GM23338 (cell line): ENCODE results near the gene EVI5L. TPM values are rescaled to one million over a fixed set of nuclear protein-coding genes. Genes with fewer than 3 reads are reported as not detected.

Experiments
- ATAC-seq: fragments of 200-7000 bp; cut with Tn5 transposase; 3 replicates; pipeline ENCODE4 v1.9.1; 2020
- DNase-seq: peaks from one replicate; pipeline ENCODE4 v3.0.0-alpha.2; 2015; ENCODE audit warnings: low spot score
- H2AFZ ChIP-seq: fragments of 200-600 bp; sonication (generic); 2 replicates; pipeline ENCODE4 v1.8.0; 2016; ENCODE audit warnings: antibody characterized with exemption, mild to moderate bottlenecking, moderate library complexity
- H3F3A ChIP-seq: fragments of 200-600 bp; sonication (generic); replicated peaks from 2 replicates; pipeline ENCODE4 v1.8.0; 2017; ENCODE audit warnings: antibody characterized with exemption, mixed run types, low read depth
- H3K27ac ChIP-seq: fragments of 200-600 bp; sonication (generic); 2 replicates; pipeline ENCODE4 v1.6.1; 2016; ENCODE audit warnings: low read depth
- H3K27me3 ChIP-seq: fragments of 200-600 bp; sonication (generic); 2 replicates; pipeline ENCODE4 v1.8.0; 2016; ENCODE audit warnings: mild to moderate bottlenecking, mixed run types, moderate library complexity; ENCODE audit not compliant: insufficient read depth
- H3K36me3 ChIP-seq: fragments of 200-600 bp; sonication (generic); 2 replicates; pipeline ENCODE4 v1.8.0; 2016; ENCODE audit warnings: mild to moderate bottlenecking; ENCODE audit not compliant: insufficient read depth
- H3K4me1 ChIP-seq: fragments of 200-600 bp; sonication (generic); 2 replicates; pipeline ENCODE4 v1.8.0; 2016; ENCODE audit warnings: mild to moderate bottlenecking, moderate library complexity; ENCODE audit not compliant: insufficient read depth
- H3K4me2 ChIP-seq: fragments of 200-600 bp; sonication (generic); 2 replicates; pipeline ENCODE4 v1.7.1; 2017; ENCODE audit warnings: mixed run types
- H3K4me3 ChIP-seq: fragments of 200-600 bp; sonication (generic); 2 replicates; pipeline ENCODE4 v1.6.1; 2016; ENCODE audit warnings: mixed run types
- H3K79me2 ChIP-seq: fragments of 200-600 bp; sonication (generic); replicated peaks from 2 replicates; pipeline ENCODE4 v1.8.0; 2017; ENCODE audit warnings: mild to moderate bottlenecking; ENCODE audit not compliant: insufficient read depth
- H3K9me2 ChIP-seq: fragments of 200-600 bp; sonication (generic); 2 replicates; pipeline ENCODE4 v1.8.0; 2017; ENCODE audit not compliant: insufficient read depth
- H4K20me1 ChIP-seq: fragments of 200-600 bp; sonication (generic); replicated peaks from 2 replicates; pipeline ENCODE4 v1.8.0; 2017; ENCODE audit warnings: mild to moderate bottlenecking; ENCODE audit not compliant: insufficient read depth
- H3K27ac Mint-ChIP-seq: 2 replicates; pipeline ENCODE4 v1.8.0; 2020; ENCODE audit warnings: inconsistent platforms, mild to moderate bottlenecking, moderate library complexity, mixed read lengths
- H3K27me3 Mint-ChIP-seq: 3 replicates; pipeline ENCODE4 v1.8.0; 2022; ENCODE audit warnings: low read depth, mild to moderate bottlenecking, moderate library complexity, mixed read lengths, inconsistent platforms; ENCODE audit not compliant: insufficient read depth, poor library complexity
- H3K36me3 Mint-ChIP-seq: 3 replicates; pipeline ENCODE4 v1.8.0; 2021; ENCODE audit warnings: low read depth, mild to moderate bottlenecking, inconsistent platforms, moderate library complexity, mixed read lengths
- H3K4me1 Mint-ChIP-seq: 3 replicates; pipeline ENCODE4 v1.8.0; 2020; ENCODE audit warnings: mild to moderate bottlenecking, inconsistent platforms, mixed read lengths
- H3K4me3 Mint-ChIP-seq: 3 replicates; pipeline ENCODE4 v1.8.0; 2021; ENCODE audit warnings: moderate library complexity, mild to moderate bottlenecking, inconsistent platforms, mixed read lengths
- H3K9me3 Mint-ChIP-seq: 3 replicates; pipeline ENCODE4 v1.8.0; 2020; ENCODE audit warnings: moderate library complexity, mild to moderate bottlenecking, inconsistent platforms, mixed read lengths
- EZH2 ChIP-seq: fragments of 200-600 bp; sonication (generic); IDR thresholded peaks from one replicate; pipeline ENCODE4 v1.8.0; 2017; ENCODE audit warnings: antibody characterized with exemption, mild to moderate bottlenecking, low read depth; ENCODE audit not compliant: unreplicated experiment
- JUNB ChIP-seq: IDR thresholded peaks from one replicate; pipeline ENCODE4 v1.6.1; 2016; ENCODE audit warnings: antibody characterized with exemption; ENCODE audit not compliant: unreplicated experiment
- STAT1 ChIP-seq: IDR thresholded peaks from one replicate; pipeline ENCODE4 v1.6.1; 2016; ENCODE audit warnings: antibody characterized with exemption; ENCODE audit not compliant: unreplicated experiment
- ZNF331 ChIP-seq: fragments of 250-450 bp; sonication (Bioruptor Pico); IDR thresholded peaks from 2 replicates; pipeline ENCODE4 v1.5.0; 2020; ENCODE audit warnings: low read depth, mild to moderate bottlenecking, moderate library complexity
- polyA plus RNA-seq: library from polyadenylated mRNA; unstranded; fragments of >200 nt; fragmentation: Nextera tagmentation; extraction: Ambion mirVana; gene quantifications from 2 replicates; pipeline ENCODE4 v1.2.1, GENCODE V29; 2016
- total RNA-seq: library from RNA; depleted of rRNA; stranded (reverse); fragments of >200 nt; shearing (Covaris generic); gene quantifications from 2 replicates; pipeline ENCODE4 v1.2.3, GENCODE V29; 2014
- TF ChIP-seq, protein P1 (sequence below), 2 experiments: fragments of 200-600 bp in 1 of 2; sonication (generic) in 1 of 2; conservative IDR thresholded peaks; 2 replicates each; pipeline versions ENCODE4 v1.5.1 to v1.6.1; 2016 to 2017; ENCODE audit warnings: antibody characterized with exemption in 2 of 2, low read depth in 2 of 2, mild to moderate bottlenecking in 2 of 2, moderate library complexity in 1 of 2
- TF ChIP-seq, protein P2 (sequence below): fragments of 250-450 bp; sonication (Bioruptor Pico); IDR thresholded peaks from 2 replicates; pipeline ENCODE4 v1.5.0; 2020; ENCODE audit warnings: mild to moderate bottlenecking, moderate library complexity

EVI5L gene
- total and polyA plus RNA-seq, 2 experiments from 2014 or later: 4.5 to 16.2 TPM

DNA sequence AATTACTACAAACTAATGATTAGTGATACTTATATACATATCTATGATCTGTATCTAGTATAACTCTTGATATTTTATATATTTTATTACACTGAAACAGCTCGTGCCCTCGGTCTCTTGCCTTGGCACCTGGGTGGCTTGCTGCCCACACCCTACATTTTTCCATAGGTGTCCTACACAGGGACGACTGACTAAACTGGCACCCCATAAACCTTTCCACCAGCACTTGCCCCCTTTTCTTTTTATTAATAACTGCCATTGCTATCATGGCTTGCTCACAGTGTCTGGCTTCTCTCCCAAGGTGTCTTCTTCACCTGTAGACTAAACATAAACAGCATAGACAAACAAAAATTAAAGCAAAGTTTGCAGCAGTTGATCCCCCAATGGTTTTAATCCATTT lies 36.5 kb upstream of the EVI5L start (continued):
- TF ChIP-seq, protein P1, sequence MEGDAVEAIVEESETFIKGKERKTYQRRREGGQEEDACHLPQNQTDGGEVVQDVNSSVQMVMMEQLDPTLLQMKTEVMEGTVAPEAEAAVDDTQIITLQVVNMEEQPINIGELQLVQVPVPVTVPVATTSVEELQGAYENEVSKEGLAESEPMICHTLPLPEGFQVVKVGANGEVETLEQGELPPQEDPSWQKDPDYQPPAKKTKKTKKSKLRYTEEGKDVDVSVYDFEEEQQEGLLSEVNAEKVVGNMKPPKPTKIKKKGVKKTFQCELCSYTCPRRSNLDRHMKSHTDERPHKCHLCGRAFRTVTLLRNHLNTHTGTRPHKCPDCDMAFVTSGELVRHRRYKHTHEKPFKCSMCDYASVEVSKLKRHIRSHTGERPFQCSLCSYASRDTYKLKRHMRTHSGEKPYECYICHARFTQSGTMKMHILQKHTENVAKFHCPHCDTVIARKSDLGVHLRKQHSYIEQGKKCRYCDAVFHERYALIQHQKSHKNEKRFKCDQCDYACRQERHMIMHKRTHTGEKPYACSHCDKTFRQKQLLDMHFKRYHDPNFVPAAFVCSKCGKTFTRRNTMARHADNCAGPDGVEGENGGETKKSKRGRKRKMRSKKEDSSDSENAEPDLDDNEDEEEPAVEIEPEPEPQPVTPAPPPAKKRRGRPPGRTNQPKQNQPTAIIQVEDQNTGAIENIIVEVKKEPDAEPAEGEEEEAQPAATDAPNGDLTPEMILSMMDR (conservative IDR thresholded peaks at IDR 0.05; ENCODE audit: low read depth in 2 of 2): no peak
- TF ChIP-seq, protein P2, sequence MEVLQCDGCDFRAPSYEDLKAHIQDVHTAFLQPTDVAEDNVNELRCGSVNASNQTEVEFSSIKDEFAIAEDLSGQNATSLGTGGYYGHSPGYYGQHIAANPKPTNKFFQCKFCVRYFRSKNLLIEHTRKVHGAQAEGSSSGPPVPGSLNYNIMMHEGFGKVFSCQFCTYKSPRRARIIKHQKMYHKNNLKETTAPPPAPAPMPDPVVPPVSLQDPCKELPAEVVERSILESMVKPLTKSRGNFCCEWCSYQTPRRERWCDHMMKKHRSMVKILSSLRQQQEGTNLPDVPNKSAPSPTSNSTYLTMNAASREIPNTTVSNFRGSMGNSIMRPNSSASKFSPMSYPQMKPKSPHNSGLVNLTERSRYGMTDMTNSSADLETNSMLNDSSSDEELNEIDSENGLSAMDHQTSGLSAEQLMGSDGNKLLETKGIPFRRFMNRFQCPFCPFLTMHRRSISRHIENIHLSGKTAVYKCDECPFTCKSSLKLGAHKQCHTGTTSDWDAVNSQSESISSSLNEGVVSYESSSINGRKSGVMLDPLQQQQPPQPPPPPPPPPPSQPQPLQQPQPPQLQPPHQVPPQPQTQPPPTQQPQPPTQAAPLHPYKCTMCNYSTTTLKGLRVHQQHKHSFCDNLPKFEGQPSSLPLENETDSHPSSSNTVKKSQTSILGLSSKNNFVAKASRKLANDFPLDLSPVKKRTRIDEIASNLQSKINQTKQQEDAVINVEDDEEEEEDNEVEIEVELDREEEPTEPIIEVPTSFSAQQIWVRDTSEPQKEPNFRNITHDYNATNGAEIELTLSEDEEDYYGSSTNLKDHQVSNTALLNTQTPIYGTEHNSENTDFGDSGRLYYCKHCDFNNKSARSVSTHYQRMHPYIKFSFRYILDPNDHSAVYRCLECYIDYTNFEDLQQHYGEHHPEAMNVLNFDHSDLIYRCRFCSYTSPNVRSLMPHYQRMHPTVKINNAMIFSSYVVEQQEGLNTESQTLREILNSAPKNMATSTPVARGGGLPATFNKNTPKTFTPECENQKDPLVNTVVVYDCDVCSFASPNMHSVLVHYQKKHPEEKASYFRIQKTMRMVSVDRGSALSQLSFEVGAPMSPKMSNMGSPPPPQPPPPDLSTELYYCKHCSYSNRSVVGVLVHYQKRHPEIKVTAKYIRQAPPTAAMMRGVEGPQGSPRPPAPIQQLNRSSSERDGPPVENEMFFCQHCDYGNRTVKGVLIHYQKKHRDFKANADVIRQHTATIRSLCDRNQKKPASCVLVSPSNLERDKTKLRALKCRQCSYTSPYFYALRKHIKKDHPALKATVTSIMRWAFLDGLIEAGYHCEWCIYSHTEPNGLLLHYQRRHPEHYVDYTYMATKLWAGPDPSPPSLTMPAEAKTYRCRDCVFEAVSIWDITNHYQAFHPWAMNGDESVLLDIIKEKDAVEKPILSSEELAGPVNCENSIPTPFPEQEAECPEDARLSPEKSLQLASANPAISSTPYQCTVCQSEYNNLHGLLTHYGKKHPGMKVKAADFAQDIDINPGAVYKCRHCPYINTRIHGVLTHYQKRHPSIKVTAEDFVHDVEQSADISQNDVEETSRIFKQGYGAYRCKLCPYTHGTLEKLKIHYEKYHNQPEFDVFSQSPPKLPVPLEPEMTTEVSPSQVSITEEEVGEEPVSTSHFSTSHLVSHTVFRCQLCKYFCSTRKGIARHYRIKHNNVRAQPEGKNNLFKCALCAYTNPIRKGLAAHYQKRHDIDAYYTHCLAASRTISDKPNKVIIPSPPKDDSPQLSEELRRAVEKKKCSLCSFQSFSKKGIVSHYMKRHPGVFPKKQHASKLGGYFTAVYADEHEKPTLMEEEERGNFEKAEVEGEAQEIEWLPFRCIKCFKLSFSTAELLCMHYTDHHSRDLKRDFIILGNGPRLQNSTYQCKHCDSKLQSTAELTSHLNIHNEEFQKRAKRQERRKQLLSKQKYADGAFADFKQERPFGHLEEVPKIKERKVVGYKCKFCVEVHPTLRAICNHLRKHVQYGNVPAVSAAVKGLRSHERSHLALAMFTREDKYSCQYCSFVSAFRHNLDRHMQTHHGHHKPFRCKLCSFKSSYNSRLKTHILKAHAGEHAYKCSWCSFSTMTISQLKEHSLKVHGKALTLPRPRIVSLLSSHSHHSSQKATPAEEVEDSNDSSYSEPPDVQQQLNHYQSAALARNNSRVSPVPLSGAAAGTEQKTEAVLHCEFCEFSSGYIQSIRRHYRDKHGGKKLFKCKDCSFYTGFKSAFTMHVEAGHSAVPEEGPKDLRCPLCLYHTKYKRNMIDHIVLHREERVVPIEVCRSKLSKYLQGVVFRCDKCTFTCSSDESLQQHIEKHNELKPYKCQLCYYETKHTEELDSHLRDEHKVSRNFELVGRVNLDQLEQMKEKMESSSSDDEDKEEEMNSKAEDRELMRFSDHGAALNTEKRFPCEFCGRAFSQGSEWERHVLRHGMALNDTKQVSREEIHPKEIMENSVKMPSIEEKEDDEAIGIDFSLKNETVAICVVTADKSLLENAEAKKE (CRISPR knock-in tag): no peak
- TF ChIP-seq JUNB: no peak
- no peak for TF ChIP-seq EZH2
- TF ChIP-seq STAT1: no peak

DNA sequence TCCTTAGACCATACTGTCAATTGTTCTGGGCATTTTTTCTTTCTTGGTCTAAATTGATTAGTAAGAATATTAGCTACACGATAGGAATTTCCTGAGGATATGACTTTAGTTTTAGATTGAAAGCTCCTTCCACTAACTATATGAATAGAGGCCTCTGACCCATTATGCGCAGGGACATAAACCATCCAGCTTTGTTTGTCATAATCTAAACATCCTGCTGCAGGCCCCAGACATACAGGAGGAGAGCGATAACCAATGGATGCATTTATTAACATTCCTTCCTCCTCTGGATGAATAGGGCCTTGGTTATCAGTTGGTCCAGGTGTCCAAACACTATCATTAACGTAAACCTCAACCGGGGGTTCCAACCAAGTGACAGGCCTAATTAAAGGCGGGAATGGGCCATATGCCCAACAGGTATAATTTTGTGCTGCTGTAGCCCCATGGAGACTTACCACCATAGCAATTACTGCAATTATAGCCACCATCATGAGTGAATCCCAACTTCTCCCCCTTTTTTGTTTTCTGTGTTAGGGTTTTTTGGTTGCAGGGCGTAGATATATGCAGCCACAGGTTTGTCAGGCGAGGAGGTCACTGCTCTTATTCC lies 34.4 kb upstream of the EVI5L start:
- H3K27me3 ChIP-seq: peaks cover 7% of the 10 kb centered on the region; the same call in 1 of the 2 replicates
- H3K4me2 ChIP-seq: no peak overlapping the region
- peaks cover 7% of the 10 kb centered on the region; the same call in 1 of the 2 replicates for H3K4me1 ChIP-seq
- peaks cover 16% of the 10 kb centered on the region; the same call in 2 of the 3 replicates for H3K4me1 Mint-ChIP-seq
- no peak overlapping the region for H2AFZ ChIP-seq
- ATAC-seq: no peak
- DNase-seq: no peak
- peaks cover 2% of the 10 kb centered on the region for H3K27me3 Mint-ChIP-seq
- TF ChIP-seq ZNF331 (CRISPR knock-in tag): no peak
- H3K79me2 ChIP-seq: no peaks in the 10 kb centered on the region
- peaks cover 12% of the 10 kb centered on the region for H3K9me3 Mint-ChIP-seq
- H3K4me3 Mint-ChIP-seq: no peak overlapping the region
- no peak overlapping the region for H3K27ac ChIP-seq
- H3K4me3 ChIP-seq: no peak overlapping the region
- no peak overlapping the region for H3K27ac Mint-ChIP-seq
- no peaks in the 10 kb centered on the region for H3F3A ChIP-seq
- no peaks in the 10 kb centered on the region for H3K9me2 ChIP-seq
- H4K20me1 ChIP-seq: no peaks in the 10 kb centered on the region
- peaks cover 5% of the 10 kb centered on the region; the same call in 2 of the 3 replicates for H3K36me3 Mint-ChIP-seq
- H3K36me3 ChIP-seq: no peaks in the 10 kb centered on the region
